Epithelial cell of esophagus (primary cell): Measurements from ENCODE around the gene FLCN.
A peak's percentile ranks its signal among the peaks of the same experiment; 100 is the strongest.

Experiments used
- DNase-seq: peaks from one replicate; pipeline ENCODE4 v3.0.0; 2010; ENCODE audit warnings: low read depth
- H3K4me3 ChIP-seq: 2 replicates; pipeline ENCODE4 v1.5.1; 2011; ENCODE audit warnings: mild to moderate bottlenecking, low read length, control low read depth
- TF ChIP-seq, protein P1 (sequence below): IDR thresholded peaks from 2 replicates; pipeline ENCODE4 v1.5.1; 2011; ENCODE audit warnings: low read depth, mild to moderate bottlenecking, low read length, control low read depth, inconsistent platforms; ENCODE audit not compliant: insufficient read depth; ENCODE audit errors: missing control alignments

FLCN gene

GRCh38 chr17:17207998-17208397 lies 29.0 kb downstream of the FLCN start:
- DNase-seq: no peak
- TF ChIP-seq, protein P1, sequence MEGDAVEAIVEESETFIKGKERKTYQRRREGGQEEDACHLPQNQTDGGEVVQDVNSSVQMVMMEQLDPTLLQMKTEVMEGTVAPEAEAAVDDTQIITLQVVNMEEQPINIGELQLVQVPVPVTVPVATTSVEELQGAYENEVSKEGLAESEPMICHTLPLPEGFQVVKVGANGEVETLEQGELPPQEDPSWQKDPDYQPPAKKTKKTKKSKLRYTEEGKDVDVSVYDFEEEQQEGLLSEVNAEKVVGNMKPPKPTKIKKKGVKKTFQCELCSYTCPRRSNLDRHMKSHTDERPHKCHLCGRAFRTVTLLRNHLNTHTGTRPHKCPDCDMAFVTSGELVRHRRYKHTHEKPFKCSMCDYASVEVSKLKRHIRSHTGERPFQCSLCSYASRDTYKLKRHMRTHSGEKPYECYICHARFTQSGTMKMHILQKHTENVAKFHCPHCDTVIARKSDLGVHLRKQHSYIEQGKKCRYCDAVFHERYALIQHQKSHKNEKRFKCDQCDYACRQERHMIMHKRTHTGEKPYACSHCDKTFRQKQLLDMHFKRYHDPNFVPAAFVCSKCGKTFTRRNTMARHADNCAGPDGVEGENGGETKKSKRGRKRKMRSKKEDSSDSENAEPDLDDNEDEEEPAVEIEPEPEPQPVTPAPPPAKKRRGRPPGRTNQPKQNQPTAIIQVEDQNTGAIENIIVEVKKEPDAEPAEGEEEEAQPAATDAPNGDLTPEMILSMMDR: no peak
- no peak overlapping the region for H3K4me3 ChIP-seq

DNA sequence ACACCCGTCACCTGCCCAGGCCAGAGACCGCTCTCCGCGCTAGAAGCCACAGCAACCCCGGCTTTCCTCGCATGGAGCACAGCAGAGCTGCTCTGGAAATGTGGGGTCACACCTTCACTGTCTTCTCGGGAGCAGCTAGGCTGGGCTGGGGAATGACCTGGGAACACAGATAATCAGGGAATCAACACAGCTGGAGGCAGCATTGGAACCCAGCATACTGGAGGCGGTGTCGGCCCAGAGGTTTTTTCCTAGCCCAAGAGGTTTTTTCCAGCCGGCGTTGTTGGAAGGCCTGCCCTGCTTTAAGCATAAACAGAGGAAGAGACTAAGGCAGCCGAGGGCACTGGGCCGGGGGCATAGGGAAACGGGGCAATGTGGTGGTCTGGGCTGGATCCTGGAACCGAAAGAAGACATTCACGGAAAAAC lies 30.0 kb downstream of the FLCN start:
- TF ChIP-seq, protein P1: no peak
- no peak overlapping the region for H3K4me3 ChIP-seq
- no peak for DNase-seq

DNA sequence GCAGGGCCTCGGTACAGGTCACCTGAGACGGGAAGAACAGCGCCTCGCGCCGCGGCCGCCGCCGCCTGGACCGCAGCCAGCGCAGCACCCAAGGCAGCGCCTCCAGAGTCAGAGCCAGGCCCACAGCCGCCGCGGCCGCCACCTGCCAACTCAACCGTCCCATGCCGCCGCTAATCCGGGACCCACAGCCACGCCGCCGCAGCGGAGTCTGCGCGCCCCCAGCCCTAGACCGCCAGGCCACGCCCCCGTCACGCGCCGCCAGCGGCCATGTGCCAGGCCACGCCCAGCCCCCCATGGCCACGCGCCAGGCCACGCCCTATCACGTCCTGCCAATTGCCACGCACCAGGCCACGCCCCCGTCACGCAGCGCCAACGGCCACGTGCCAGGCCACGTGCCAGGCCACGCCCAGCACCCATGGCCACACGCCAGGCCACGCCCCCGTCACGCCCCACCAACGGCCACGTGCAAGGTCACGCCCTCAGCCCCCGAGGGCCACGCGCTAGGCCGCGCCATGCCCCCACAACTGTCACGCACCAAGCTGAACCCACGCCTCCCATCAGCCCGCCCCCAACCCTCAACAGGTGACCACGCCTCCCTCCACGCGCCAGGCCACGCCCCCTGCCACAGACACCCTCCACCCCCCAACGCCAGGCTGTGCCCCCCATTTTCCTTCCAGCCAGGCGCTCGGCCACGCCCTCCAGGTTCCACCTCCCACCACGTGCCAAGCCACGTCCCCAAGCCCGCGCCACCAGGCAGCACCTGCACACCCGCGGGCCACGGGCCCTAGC lies 30.6 kb downstream of the FLCN start, which contains the start of gene PLD6:
TSS of gene PLD6 (minus strand) at position 210 of the 789 bp plus-strand sequence. CDS start at position 163, 47 bp downstream.
- TF ChIP-seq, protein P1: no peak
- peak within 1 kb of the TSS; percentile 62 for H3K4me3 ChIP-seq
- peak; percentile 77 for DNase-seq

DNA sequence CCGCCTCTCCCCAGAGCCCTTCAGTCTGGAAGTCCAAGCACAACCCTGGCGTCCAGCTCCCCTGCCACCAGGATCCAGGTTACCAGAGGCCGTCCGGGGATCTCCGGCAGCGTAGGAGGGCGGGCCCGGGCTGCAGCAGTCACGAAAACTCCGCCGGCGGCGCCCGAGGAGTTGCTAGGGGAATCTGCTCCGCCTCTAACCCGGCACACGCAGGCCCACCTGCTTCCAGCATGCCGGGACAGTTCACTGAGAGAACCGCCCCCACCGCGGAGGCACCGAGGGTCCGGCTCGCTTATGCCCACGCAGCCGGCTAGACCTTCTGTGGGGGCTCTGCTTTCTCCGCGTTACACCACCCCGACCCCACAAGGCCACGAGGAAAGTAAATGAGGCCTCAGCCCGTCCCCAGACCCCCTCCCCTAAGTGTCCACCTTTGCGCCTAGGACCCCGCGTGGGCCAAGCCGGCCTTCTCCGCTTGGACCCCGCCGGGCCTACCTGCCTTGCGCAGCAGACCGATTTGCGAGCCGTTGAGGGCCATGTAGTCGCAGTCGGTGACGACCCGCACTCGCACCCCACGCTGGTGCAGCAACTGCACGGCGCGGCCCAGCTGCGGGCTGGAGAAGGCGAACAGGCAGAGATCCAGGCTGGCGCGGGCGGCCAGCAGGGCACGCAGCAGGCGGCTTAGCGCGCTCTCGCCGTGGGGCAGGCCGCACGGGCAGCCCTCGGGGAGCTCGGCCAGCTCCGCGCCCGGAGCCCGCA lies 31.4 kb downstream of the FLCN start:
- DNase-seq: peak; percentile 66
- TF ChIP-seq, protein P1: no peak
- H3K4me3 ChIP-seq: peak overlapping the region; percentile 62

- TF ChIP-seq, protein P1: no peak
- peak overlapping the region; percentile 62 for H3K4me3 ChIP-seq
- DNase-seq: no peak
Measured at GRCh38 chr17:17204635-17205231, 32.2 kb downstream of the FLCN start.

- H3K4me3 ChIP-seq: no peak overlapping the region
- TF ChIP-seq, protein P1: no peak
- DNase-seq: no peak
Measured at GRCh38 chr17:17204041-17204591, 32.9 kb downstream of the FLCN start.
